WTC11 (cell line): ENCODE results near the gene DMRT2. TPM values are rescaled to one million over a fixed set of nuclear protein-coding genes. Genes with fewer than 3 reads are reported as not detected.
A peak's percentile ranks its signal among the peaks of the same experiment; 100 is the strongest.

Experiments used
- ATAC-seq: fragments of 200-7000 bp; cut with Tn5 transposase; 2 replicates; pipeline ENCODE4 v1.10.0; 2021; ENCODE audit warnings: mild to moderate bottlenecking, moderate library complexity
- CTCF ChIA-PET: fragments of 300-600 bp; sonication (Branson Sonifier 250); formaldehyde crosslinking; loops from one replicate; lab custom pipeline; 2021; ENCODE audit warnings: antibody characterized with exemption; lab: Charles Lee
- POLR2A ChIA-PET: fragments of 350-600 bp; sonication (Branson Sonifier 250); formaldehyde crosslinking; loops from one replicate; lab custom pipeline; 2021; ENCODE audit warnings: antibody characterized with exemption; lab: Charles Lee
- DNase-seq: peaks from one replicate; pipeline ENCODE4 v3.0.0; 2021; ENCODE audit warnings: low spot score
- H3K27ac Mint-ChIP-seq: 2 replicates; pipeline ENCODE4 v1.8.0; 2021; ENCODE audit warnings: mixed read lengths
- H3K27me3 Mint-ChIP-seq: 2 replicates; pipeline ENCODE4 v1.8.0; 2021; ENCODE audit warnings: low read depth, mild to moderate bottlenecking, moderate library complexity, mixed read lengths
- H3K36me3 Mint-ChIP-seq: 2 replicates; pipeline ENCODE4 v1.8.0; 2021; ENCODE audit warnings: mixed read lengths
- H3K4me1 Mint-ChIP-seq: 2 replicates; pipeline ENCODE4 v1.8.0; 2022; ENCODE audit warnings: mixed read lengths
- H3K4me3 Mint-ChIP-seq: 2 replicates; pipeline ENCODE4 v1.8.0; 2021; ENCODE audit warnings: mild to moderate bottlenecking, moderate library complexity, mixed read lengths
- H3K9me3 Mint-ChIP-seq: 2 replicates; pipeline ENCODE4 v1.8.0; 2021; ENCODE audit warnings: mixed read lengths
- ATF2 ChIP-seq: sonication (generic); formaldehyde crosslinking; IDR thresholded peaks from 2 replicates; pipeline ENCODE4 v1.8.1; 2022; ENCODE audit warnings: low read depth, missing genetic modification reagents, borderline replicate concordance
- CREM ChIP-seq: sonication (generic); formaldehyde crosslinking; IDR thresholded peaks from 2 replicates; pipeline ENCODE4 v1.8.1; 2022; ENCODE audit warnings: mild to moderate bottlenecking, missing genetic modification reagents, moderate library complexity
- E2F1 ChIP-seq: sonication (generic); formaldehyde crosslinking; IDR thresholded peaks from 2 replicates; pipeline ENCODE4 v1.8.0; 2022; ENCODE audit warnings: mild to moderate bottlenecking, missing genetic modification reagents
- ESRRA ChIP-seq: sonication (generic); formaldehyde crosslinking; IDR thresholded peaks from 2 replicates; pipeline ENCODE4 v1.8.1; 2022; ENCODE audit warnings: mild to moderate bottlenecking, missing genetic modification reagents, borderline replicate concordance
- ETV6 ChIP-seq: sonication (generic); formaldehyde crosslinking; IDR thresholded peaks from 2 replicates; pipeline ENCODE4 v1.8.1; 2022; ENCODE audit warnings: mild to moderate bottlenecking, missing genetic modification reagents
- FOXP4 ChIP-seq: sonication (generic); formaldehyde crosslinking; IDR thresholded peaks from 2 replicates; pipeline ENCODE4 v1.8.0; 2022; ENCODE audit warnings: mild to moderate bottlenecking, missing genetic modification reagents
- GABPB1 ChIP-seq: sonication (generic); formaldehyde crosslinking; IDR thresholded peaks from 2 replicates; pipeline ENCODE4 v1.8.1; 2023; ENCODE audit warnings: mild to moderate bottlenecking, missing genetic modification reagents
- GTF2I ChIP-seq: fragments of 250-450 bp; sonication (Bioruptor Pico); conservative IDR thresholded peaks from 2 replicates; pipeline ENCODE4 v1.4.0; 2021; ENCODE audit warnings: mild to moderate bottlenecking
- HMGA2 ChIP-seq: fragments of 250-450 bp; sonication (Bioruptor Pico); IDR thresholded peaks from 2 replicates; pipeline ENCODE4 v1.4.0; 2021; ENCODE audit warnings: mild to moderate bottlenecking, moderate library complexity
- JAZF1 ChIP-seq: fragments of 250-450 bp; sonication (Bioruptor Pico); IDR thresholded peaks from 2 replicates; pipeline ENCODE4 v1.9.0; 2021; ENCODE audit warnings: moderate library complexity, mild to moderate bottlenecking, inconsistent platforms
- JUN ChIP-seq: sonication (generic); formaldehyde crosslinking; IDR thresholded peaks from 2 replicates; pipeline ENCODE4 v1.8.0; 2023; ENCODE audit warnings: mild to moderate bottlenecking, missing genetic modification reagents
- NFATC4 ChIP-seq: fragments of 250-450 bp; sonication (Bioruptor Pico); IDR thresholded peaks from 2 replicates; pipeline ENCODE4 v1.9.0; 2021; ENCODE audit warnings: mild to moderate bottlenecking
- NFE2L1 ChIP-seq: sonication (generic); formaldehyde crosslinking; IDR thresholded peaks from 2 replicates; pipeline ENCODE4 v1.8.1; 2023; ENCODE audit warnings: missing genetic modification reagents
- PRRX2 ChIP-seq: fragments of 250-450 bp; sonication (Bioruptor Pico); IDR thresholded peaks from 2 replicates; pipeline ENCODE4 v1.8.0; 2021; ENCODE audit warnings: mild to moderate bottlenecking
- SP1 ChIP-seq: sonication (generic); formaldehyde crosslinking; conservative IDR thresholded peaks from 2 replicates; pipeline ENCODE4 v1.8.1; 2022; ENCODE audit warnings: missing genetic modification reagents
- ZBTB43 ChIP-seq: sonication (generic); formaldehyde crosslinking; IDR thresholded peaks from 2 replicates; pipeline ENCODE4 v1.8.1; 2023; ENCODE audit warnings: mild to moderate bottlenecking, missing genetic modification reagents
- ZMAT4 ChIP-seq: fragments of 250-450 bp; sonication (Bioruptor Pico); IDR thresholded peaks from 2 replicates; pipeline ENCODE4 v1.9.0; 2021; ENCODE audit warnings: mild to moderate bottlenecking
- ZNF138 ChIP-seq: sonication (generic); formaldehyde crosslinking; conservative IDR thresholded peaks from 2 replicates; pipeline ENCODE4 v1.8.1; 2022; ENCODE audit warnings: mild to moderate bottlenecking, moderate library complexity, missing genetic modification reagents
- ZNF232 ChIP-seq: sonication (generic); formaldehyde crosslinking; IDR thresholded peaks from 2 replicates; pipeline ENCODE4 v1.8.0; 2022; ENCODE audit warnings: mild to moderate bottlenecking, missing genetic modification reagents
- ZNF317 ChIP-seq: sonication (generic); formaldehyde crosslinking; IDR thresholded peaks from 2 replicates; pipeline ENCODE4 v1.8.1; 2023; ENCODE audit warnings: low read depth, mild to moderate bottlenecking, moderate library complexity, missing genetic modification reagents, borderline replicate concordance
- ZNF416 ChIP-seq: fragments of 250-450 bp; sonication (Bioruptor Pico); IDR thresholded peaks from 2 replicates; pipeline ENCODE4 v1.9.0; 2021; ENCODE audit warnings: mild to moderate bottlenecking, inconsistent platforms
- total RNA-seq: library from RNA; stranded (reverse); gene quantifications from 3 replicates; pipeline ENCODE4 v1.2.3, GENCODE V29; 2021

Gene DMRT2
- total RNA-seq, 1 experiment from 2014 or later, result not detected

- no peak for ATAC-seq
- Mint-ChIP-seq H3K4me1 (peaks cover 54% of the 10 kb centered on the region), H3K4me3 (peak overlapping the region; percentile 42), H3K27me3 (peaks cover 100% of the 10 kb centered on the region), H3K36me3 (peaks cover 3% of the 10 kb centered on the region; the same call in 1 of the 2 replicates), H3K9me3 (no peaks in the 10 kb centered on the region), H3K27ac (no peak overlapping the region)
- TF ChIP-seq ZNF232 (no peak), ZNF317 (no peak), CREM (no peak), ESRRA (CRISPR knock-in tag) (no peak), ZMAT4 (CRISPR knock-in tag) (no peak)
- no peak for DNase-seq
- POLR2A ChIA-PET, result no interaction called here
- CTCF ChIA-PET, result interaction anchor here (0.8 to 1.5 kb wide), 6 partner anchors 9 to 356 kb away, joined by 3 to 4 read pairs (median 3); no protein-coding TSS in a partner anchor
Observed at GRCh38 chr9:1044643-1045042, 5.5 kb upstream of the DMRT2 start.

GRCh38 chr9:1046639-1047572 lies 3.3 kb upstream of the DMRT2 start:
- Mint-ChIP-seq H3K27me3 (peaks cover 99% of the 10 kb centered on the region), H3K4me3 (peak overlapping the region; percentile 61), H3K4me1 (peaks cover 63% of the 10 kb centered on the region), H3K27ac (no peak overlapping the region), H3K9me3 (no peaks in the 10 kb centered on the region), H3K36me3 (peaks cover 3% of the 10 kb centered on the region; the same call in 1 of the 2 replicates)
- CTCF ChIA-PET, result interaction anchor here (0.7 to 1.4 kb wide), 3 partner anchors 42 to 355 kb away, joined by 3 to 4 read pairs (median 3); no protein-coding TSS in a partner anchor
- no peak for TF ChIP-seq PRRX2 (CRISPR knock-in tag)
- TF ChIP-seq JUN (CRISPR knock-in tag), result no peak
- no peak for TF ChIP-seq GABPB1
- no peak for TF ChIP-seq ETV6 (CRISPR knock-in tag)
- no peak for TF ChIP-seq JAZF1 (CRISPR knock-in tag)
- TF ChIP-seq NFATC4 (CRISPR knock-in tag), result no peak
- no peak for TF ChIP-seq HMGA2
- no peak for TF ChIP-seq FOXP4 (CRISPR knock-in tag)
- no peak for TF ChIP-seq ATF2 (CRISPR knock-in tag)
- no peak for TF ChIP-seq GTF2I
- no peak for TF ChIP-seq SP1
- no peak for TF ChIP-seq ZNF138 (CRISPR knock-in tag)
- TF ChIP-seq E2F1 (CRISPR knock-in tag), result no peak
- TF ChIP-seq NFE2L1 (CRISPR knock-in tag), result no peak
- TF ChIP-seq ZBTB43, result no peak
- no peak for TF ChIP-seq ZNF416 (CRISPR knock-in tag)
- DNase-seq, result peak; percentile 64
- peak; percentile 10 for ATAC-seq
- POLR2A ChIA-PET, result no interaction called here
